ENCODE data around the gene THRB.

Gene THRB

DNA sequence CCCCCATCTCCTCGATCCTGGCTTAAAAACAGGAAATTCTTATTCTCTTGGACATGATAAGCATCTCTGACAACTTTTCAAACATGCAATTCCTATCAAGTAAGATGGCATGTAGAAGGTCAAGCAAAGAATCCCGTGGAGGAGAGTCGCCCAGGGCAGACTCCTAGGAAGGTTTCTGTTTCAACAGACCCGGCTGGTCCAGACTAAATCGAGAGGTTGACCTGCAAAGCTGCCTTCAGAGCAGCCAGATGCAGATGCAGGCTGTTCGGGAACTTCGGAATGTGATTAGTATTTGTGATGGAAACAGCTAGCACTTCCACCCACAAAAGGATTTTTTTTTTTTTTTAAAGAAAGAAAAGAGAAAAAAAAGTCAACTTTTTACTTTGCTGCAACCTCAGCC, 332.8 kb downstream of the THRB start:
- DNase-seq, result no peak

DNA sequence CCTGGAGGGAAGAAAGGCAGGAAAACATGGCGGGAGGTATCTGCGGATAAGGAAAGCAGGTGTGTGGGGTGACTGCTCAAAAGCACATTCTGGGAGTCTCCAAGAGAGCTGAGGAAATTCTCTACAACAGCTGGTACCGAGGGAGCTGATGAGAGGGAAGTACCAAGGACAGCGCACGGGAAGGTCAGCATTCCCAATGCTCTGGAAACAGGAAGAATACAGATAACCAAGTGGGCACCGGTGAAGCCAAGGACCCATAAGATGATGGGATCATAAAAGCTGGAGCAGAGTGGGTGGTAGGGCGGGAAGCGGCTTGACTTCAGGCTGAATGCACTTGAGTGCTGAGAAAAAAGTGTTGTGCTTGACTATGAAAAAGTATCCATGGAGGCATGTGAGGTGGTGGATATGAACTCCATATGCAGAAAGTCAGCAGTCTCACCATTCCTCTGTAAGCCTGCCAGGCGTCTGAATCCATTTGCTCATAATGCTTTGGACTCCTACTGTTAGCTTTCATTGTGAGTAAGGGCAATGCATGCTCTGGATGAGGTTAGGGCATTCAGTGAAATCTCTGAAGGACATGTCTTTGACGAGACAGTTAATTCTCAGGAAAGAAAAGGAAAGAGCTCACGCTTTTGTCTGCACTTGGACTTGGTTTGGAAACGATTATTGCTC, 334.1 kb downstream of the THRB start:
- no peak for DNase-seq

DNA sequence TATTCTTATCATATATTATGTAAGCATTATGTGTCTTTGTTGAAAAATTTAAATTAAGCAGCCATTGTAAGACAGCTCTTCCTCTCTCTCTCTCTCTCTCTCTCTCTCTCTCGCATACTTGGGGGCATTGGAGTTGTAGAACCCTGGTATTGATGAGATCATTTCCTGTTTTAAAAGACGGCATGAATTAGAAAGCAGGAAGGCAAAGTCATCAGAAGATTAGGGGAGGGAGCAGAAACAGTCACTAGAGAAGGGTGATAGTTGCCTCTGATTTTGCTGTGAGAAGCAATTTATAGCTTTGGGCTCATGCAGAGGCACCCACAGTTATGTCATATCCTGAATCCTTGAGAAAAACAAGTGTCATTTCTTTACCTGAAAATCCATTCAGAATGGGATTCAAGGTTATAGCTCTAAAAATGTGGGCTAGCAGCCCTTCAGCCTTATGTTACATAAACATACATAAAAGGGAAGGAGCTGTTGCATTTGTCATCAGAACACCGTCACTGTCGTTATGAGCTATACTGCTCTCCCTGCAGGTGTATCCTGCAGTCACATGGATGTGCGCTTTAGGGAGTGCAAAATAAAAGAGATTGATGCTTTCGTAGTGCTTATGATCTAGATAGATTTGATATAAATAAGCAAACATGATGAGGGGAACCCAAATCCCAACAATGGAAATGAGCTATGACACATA, 335.7 kb downstream of the THRB start:
- DNase-seq, result peak; percentile 62

DNA sequence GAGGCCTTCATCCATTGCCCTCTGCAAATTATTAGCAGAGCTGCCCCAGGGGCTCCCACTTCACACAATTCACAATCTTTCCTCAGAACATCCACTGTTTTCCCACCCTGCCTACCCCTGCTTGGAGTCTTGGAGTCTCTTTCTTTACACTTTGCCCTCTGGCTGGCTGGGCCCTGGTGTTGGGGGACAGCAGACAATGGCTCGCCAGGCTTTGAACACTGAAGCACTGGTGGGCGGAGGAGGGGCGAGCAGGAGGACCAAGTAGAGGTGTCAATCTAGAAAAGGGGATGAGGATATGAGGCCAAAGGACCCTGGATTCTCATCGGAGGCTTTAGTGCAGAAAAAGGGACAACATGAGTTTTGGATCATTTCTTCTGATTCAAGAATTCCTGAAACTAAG, 337.5 kb downstream of the THRB start:
- no peak for DNase-seq

DNA sequence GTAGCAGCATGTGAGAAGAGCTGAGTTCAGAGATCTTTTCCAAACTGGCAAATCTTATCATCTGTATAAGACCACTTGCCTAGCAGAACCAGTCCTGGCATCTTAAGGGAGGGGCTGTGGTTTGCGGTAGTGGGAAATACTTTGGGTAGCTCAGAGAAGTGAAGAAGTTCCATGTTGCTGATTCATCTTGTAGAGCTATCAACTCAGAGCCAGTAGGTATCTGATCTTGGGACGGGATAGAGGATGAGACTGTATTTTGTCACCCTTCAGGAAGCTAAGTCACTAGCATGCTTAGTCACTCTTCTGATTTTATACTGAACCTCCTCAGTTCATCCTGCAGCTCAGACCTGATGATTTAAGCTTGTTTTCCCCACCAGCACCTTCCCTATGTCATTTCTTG, 338.2 kb downstream of the THRB start:
- peak; percentile 61 for DNase-seq

DNA sequence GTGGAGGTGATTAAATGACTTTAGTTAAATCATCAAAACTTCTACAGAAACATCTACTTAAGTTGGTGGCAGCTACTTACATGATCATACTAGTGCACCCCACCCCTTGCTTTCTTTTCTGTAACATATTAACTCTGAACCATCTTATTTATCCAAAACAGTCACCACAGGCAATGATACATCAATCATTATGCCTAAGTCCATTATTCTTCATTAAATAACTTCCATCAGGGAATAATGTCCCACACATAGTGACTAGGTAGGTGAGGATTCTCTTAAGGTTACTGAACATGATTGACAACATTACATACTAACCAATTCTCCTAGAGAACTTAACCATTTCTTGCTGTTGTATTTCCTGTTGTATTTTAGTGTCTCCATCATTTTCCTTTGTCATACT, 339.4 kb downstream of the THRB start:
- DNase-seq, result no peak

DNA sequence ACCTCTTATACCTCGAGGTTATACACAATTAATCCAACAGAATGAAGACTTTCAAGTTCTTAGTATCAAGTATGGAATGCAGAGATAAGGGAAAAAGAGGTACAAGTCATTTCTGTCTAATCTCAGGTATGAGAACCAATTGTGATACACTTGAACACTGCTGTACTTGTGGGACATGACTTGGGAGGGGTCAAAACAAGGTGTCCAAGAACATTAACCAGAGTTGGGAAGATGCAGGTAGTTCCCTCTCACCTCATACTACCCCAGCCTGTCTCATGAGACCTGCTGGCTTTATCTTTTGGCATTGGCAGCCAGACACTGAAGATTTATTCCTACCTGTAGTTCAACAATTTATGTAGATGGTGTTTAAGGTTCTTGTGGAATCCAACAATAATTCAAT, 339.9 kb downstream of the THRB start:
- DNase-seq, result no peak

DNA sequence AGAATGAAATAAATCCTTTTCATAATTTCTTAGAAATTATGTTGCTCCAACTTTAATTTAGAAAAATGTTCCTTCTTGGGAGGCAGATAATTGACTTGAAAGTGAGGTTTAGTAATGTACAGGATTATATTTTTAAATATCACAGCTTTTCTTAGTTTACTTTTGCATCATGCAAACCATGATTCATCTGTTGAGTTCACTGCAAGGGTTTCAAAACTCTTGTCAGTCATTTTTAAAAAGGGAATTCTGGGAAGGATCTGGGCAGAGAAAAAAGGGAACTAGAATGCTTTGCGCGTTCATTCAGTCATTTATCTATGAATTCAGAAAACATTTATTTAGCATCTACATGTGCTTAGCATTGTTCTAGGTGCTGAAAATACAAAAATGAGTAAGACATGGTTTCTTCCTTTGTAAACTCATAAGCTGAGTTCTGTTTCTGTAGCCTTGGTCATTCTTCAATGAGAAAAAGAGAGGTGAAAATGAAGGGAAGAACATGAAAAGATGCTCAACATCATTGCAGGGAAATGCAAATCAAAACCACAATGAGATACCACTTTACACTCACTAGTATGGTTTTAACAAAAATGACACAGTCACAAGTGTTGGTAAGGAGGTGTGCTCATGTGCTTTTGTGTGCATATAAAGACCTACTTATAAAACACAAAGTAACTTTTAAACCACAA, 340.5 kb downstream of the THRB start:
- peak; percentile 69 for DNase-seq

DNA sequence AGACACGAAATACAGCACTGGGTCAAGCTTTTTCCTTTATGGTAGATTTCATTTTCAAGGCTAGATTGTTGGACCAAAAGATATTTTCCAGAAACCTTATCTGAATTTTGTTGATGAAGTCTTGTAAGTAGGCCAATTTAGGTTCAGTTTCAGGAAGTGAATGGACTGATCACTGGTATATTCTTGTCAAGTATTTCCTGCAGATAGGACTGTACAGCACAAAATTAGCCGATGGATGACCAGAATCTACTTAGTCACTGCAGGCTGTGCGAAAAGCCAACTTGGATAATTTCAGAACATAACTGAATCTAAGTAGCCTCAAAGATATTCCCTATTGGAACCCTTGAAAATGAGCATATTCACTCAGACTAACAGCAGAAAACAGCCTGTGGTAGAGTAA, 343.1 kb downstream of the THRB start:
- no peak for DNase-seq

DNA sequence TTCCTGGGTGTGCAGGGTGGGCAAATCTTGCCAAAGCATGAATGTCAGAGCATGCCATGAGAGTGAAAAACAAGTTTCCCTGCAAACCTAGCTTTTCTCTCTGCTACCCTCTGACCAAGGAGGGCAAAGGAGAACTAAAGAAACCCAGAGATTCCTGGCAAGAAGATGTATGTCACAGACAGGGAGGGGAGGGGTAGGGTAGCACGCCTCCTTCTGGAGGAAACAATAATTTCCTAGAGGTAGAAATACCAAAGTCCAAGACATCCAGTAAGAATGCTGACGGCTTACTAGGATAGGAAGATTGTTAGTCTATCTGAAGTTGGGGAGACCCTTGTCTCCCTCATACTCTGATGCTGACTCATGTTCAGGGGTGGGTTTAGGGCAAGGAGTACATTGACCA, 345.6 kb downstream of the THRB start:
- no peak for DNase-seq

DNA sequence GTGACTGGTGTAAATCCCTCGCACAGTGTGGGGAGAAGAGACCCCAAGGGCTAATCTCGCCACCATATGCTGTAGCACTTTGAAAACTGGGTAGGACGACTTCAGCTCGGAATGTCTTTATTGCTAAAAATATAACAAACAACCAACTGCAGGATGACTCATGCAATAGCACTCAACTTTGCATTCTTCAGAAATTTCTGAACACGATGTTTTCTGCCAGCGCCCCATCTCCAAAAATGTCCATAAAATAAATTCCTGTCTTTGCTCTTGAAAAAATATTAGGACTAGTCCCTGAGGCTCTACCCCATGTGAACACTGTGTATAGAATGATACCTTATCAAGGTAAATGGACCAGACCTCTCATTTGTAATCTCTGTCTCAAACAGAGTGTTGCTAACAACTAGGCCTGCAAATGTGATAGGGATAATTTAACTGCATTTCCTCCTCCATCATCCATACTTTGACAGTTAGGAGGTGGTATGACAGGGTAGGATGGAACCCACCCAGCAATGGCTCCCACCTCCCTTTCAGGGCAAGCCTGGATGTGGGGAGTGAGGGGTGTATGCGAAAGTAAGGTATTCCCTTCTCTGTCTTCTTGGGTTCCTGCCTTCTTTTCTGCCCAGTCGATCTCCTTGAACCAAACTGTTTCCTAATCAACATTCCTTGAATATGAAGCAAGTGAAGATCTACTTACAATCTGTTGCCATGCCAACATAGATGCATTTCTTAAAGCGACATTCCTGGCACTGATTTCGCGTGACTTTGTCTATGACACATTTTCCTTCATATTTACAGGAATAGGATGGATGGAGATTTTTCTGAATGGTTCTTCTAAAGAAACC, 348.4 kb downstream of the THRB start:
- DNase-seq, result no peak

DNA sequence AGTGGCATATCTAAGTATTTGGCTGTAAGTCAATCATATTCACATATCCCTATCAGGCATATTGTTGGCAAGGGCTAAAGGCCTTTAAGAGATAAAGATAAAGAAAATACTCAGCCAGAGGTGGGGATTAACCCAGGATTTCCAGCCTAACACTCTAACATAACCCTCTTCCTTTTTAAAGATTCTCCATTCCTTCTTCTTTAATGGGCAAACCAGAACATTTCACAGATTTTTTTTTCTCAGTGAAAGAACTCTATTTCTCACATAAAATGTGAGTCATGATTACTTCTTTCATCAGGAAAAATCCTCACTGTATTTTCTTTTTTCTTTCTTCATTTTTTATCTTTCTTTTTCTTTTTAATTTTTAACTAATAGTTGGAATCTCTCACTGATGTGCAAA, 349.2 kb downstream of the THRB start:
- no peak for DNase-seq

DNA sequence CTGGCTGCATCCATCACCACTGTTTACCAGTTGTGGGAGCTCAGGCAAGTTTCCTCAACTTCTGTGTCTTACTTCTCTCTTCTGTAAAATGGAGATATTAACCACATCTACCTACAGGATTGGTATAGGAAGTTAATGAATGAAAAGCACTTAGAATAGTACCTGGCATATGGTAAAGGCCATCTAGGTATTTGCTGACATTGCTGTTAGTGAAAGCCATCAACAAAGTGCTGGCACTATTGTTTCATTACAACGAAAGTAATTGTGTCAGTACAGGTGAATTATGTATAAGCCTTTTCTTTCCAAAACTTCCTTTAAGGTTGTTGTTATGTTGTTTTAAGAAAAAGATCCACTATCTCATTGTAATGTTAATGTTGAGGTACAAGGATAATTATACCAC, 352.5 kb downstream of the THRB start:
- no peak for DNase-seq

DNA sequence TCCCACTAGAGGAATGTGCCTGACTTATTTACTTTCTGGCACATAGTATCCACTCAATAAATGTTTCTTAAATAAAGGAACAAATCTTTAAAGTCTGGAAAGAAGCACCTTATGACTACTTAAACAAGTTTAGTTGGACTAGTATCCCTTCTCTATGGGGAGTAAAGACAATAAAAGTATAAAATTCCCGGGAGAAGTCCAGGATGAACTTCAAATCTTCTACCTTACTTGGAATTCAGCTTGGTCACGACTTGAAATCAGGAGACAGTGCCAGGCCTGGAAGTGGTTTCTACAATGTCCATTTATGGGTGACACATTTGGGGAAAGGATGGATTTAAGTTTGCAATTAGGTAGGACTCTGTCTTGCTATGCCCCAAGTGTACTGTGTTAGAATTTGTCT, 353.1 kb downstream of the THRB start:
- DNase-seq, result no peak

DNA sequence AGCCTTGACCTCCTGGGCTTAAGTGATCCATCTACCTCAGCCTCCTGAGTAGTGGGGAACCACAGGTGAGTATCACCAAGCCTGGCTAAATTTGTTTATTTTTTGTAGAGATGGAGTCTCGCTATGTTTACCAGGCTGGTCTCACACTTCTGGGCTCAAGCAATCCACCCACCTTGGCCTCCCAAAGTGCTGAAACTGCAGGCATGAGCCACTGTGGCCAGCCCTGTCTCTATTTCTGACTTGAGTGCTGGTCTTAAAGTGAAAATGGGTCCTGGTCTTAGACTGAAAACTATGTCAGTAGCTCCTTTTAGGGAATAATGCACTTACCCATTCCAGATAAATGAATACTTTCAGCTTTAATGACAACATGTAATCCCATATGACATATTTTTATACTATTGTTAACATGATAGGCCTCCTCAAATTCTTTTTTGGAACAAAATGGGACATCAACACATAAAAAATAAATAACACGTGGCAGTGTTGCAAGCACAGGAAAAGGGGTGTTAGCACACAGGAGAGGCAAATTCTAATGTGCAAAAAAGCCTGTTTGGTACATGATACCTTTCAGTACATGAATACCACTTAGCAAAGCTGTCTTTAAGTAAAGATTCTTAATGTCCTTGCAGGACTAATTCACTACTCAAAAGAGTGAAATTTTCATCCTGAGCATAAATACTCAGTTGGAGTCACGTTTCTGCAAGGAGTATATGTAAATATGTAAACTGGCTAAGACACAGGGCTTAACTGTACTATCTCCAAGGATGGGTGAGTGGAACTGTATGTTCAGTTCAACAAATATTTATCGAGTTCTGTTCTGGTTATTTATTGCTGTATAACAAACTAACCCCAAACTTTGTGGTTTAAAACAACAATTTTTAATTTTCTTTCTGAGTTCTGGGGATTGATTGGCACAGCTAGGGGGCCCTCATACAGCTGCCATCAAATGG, 354.9 kb downstream of the THRB start:
- no peak for DNase-seq

DNA sequence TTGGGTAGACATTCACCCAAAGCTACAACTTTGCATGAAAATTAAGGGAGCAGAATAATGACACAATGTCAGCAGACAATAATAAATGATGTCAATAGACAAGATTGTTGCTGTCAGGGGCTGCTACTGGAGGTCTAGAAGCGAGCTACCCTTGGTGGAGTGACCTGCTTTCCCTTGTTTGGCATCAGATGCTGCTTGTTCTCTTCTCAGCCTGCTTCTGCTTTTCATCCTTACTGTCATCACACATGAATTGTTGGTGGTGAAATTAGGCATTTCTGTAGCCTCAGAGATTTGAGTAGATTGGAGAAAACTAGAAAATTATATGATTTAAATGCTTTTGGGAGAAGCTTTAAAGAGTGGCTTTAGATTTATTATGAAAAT, 355.8 kb downstream of the THRB start:
- no peak for DNase-seq

DNA sequence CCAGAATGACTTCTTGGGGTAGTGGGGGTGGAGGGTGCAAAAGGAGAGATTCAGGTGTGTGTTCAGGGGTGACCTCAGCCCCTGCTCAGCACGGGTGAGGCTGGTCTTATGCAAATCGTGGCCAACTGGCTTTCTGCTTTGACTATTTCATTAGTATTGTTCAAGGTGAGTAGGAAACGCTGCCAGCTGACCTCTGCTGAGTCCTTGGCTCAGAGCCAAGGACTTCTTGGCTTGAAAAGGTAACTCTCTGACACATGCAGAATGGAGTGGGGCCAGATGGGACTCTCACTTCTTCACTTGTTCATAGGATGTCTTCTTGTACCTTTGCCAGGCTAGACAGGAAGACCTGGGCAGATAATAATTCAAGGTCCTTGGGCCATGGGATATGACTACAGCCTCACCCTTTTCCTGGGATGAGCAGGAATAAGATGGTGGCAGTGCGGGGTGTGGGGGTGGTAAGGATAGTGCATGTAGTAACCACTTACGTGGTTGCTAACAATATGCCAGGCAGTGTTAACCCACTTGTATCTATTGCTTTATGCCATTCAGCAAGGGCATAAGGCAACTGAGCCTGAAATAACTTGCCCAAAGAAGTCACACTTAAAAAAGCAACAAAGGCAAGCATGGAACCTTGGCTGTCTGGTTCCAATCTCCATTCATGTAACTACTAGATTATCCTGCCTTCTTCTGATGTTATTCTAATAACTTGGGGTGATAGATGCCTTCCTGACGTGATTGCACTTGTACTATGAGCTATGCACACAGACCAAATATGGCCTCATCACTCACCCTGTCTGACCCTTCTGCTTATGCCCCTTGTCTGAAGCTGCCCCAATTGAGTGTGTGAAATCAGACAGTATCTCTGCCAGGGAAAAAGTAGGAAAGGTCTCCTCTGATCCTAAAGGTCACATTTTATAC, 356.4 kb downstream of the THRB start:
- DNase-seq, result no peak

DNA sequence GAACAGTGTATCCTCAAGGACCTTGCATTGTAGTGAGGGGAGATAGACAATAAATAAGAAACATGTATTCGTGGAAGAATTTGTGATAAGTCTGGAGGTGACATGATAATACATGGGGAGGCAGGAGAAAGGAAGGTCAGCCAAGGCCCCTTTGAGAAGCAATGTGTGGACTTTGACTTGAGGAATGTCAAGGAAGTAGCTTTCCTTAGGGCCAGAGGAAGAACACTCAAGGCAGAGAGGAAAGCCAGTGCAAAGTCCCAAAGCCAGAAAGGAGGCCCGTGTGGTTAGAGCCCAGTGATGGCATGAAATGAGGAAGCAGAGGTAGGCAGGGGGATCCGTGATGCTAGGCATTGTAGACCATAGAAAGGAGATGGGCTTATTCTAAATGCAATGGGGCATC, 357.3 kb downstream of the THRB start:
- DNase-seq, result no peak

DNA sequence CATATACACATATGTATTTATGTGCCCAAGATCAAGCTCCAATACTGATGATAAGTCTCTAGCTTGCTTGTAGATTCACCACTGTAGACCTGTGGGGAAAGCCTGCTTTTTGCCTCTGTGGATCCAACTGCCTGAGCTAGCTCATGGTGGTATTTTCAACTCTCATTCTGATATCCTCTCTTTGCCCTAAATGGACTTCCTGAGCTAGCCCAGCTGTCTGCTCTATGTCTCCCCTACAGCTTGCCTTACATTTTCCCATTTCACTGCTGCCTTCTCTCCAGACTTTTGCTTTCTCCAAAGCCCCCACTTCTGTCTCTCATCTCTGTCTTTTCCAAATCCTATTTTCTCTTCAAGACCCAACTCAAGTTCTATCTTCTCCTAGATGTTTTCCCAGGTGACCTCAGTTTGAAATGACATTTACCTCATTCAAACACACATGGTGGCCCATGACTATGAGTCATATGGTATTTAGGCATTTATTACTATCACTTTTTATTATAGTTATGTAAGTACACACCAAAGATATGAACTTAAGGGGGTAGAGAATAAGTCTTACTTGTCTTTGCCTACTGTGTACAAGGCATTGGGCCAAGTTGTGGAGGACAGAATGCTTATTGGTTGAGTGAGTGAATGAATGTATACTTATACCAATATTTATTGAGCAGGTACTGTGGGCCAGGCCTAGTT, 357.9 kb downstream of the THRB start:
- DNase-seq, result no peak

DNA sequence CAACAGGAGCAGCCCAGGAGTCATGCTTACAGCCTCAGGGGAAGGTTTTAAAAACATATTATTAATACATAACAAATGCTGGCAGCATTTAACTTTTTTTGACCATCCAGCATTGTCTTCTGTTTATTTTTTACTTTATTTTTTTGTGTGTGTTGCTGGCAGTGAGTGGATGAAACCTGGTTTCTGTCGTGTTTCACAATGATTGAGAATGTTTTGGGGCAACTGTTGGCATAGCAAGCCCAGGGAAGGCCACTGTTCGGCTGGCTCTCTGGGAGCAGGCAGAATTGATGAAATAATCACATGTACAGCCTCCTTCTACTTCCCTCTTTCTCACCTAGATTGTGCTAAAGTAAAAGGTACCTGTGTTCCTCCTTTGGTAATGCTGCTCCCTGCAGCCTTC, 359.4 kb downstream of the THRB start:
- DNase-seq, result no peak

DNA sequence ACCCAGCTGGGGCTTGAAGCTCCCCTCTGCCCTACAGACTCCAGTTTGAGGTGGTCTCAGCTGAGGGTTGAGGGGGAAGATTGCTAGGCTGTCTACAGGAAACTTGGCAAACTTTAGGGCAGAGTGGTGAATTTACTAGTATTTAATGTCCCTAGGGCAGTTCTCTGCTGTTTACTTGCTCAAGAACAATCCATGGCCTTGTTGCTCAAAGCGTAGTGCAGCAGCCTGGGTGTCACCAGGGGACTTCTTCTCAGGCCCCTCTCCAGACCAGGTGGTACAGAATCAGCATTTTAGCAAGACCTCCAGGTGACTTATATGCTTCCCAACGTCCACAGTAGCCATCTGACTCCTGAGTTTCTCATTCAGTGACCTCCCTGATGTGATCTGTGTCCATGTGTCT, 360.7 kb downstream of the THRB start:
- no peak for DNase-seq

Data from activated CD4-positive, alpha-beta T cell treated with anti-CD3 and anti-CD28 coated beads, Interleukin-2, Interleukin-6, amounts not matched to agents 100 ng/mL and 50 ng/mL, durations not matched to agents 16 hours and 8 hours (primary cell).